Ectodermal cell (in vitro differentiated cells): ENCODE measurements around the gene PSG6.
"Not testable (repeated sequence)": the region's sequence is repeated elsewhere in the genome, so short reads cannot be mapped to it uniquely, and the experiment has no call there.

Source experiments
- H3K27ac ChIP-seq: 2 replicates; pipeline ENCODE4 v1.7.0; 2013; ENCODE audit warnings: mild to moderate bottlenecking, low read depth, low read length; ENCODE audit not compliant: insufficient read depth, poor library complexity, severe bottlenecking
- H3K27me3 ChIP-seq: 2 replicates; pipeline ENCODE4 v1.7.0; 2013; ENCODE audit warnings: mild to moderate bottlenecking, low read length; ENCODE audit not compliant: insufficient read depth, control insufficient read depth, poor library complexity, severe bottlenecking
- H3K36me3 ChIP-seq: one replicate; pipeline ENCODE4 v1.7.0; 2013; ENCODE audit warnings: low read length; ENCODE audit not compliant: control insufficient read depth, insufficient read depth
- H3K4me1 ChIP-seq: one replicate; pipeline ENCODE4 v1.7.0; 2013; ENCODE audit warnings: low read length; ENCODE audit not compliant: control insufficient read depth, insufficient read depth
- H3K4me3 ChIP-seq: 2 replicates; pipeline ENCODE4 v1.7.0; 2013; ENCODE audit warnings: low read depth, low read length, control low read depth; ENCODE audit not compliant: insufficient read depth
- H3K9me3 ChIP-seq: 2 replicates; pipeline ENCODE4 v1.7.0; 2013; ENCODE audit warnings: mild to moderate bottlenecking, low read length, moderate library complexity; ENCODE audit not compliant: control insufficient read depth
- WGBS, 2 experiments: methylation state at CpG; one replicate each; pipeline ENCODE4 v1.1.7; 2013; ENCODE audit warnings: missing lambda C conversion rate in 2 of 2; 5-methylcytosine and 5-hydroxymethylcytosine counted together

PSG6 gene

DNA sequence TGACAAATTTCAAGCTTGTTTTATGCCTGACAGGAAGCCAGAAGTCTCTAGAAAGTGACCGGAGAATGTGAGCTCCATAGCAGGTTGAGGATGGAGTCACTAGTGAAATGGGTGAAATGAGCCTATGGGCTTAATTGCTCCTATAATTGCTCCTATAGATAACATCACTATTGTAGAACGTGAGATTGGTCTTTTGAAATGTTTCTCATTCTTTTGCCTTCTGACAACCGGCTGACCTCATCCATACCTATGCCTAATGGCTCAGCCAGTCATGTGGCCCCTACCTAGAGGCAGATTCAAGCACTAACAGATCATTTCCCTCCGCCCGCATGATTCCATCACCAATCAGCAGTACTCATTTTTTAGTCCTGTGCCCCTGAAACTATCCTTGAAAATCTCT is 4.2 kb downstream of the PSG6 start:
- WGBS, 2 experiments = 90 to 94% methylated on average over 5 of the region's 5 CpGs
- H3K9me3 ChIP-seq, H3K27ac ChIP-seq, H3K4me3 ChIP-seq, H3K27me3 ChIP-seq, H3K36me3 ChIP-seq, H3K4me1 ChIP-seq: not testable (repeated sequence)

DNA sequence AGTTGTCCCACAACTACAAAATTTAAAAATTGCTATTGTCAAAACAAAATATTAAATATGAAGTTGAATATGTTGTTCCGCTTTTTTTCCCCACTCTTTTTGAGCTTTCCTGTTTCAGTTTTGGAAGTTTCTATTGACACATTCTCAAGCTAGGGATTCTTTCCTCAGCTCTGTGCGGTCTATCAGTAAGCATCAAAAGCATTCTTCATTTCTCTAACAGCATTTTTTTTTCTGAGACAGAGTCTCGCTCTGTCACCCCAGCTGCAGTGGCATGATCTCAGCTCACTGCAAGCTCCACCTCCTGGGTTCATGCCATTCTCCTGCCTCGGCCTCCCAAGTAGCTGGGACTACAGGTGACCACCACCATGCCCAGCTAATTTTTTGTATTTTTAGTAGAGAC is 4.8 kb downstream of the PSG6 start:
- H3K9me3 ChIP-seq, H3K27ac ChIP-seq, H3K27me3 ChIP-seq, H3K4me3 ChIP-seq, H3K4me1 ChIP-seq, H3K36me3 ChIP-seq: not testable (repeated sequence)
- WGBS, 2 experiments = 89 to 91% methylated on average over 4 of the region's 4 CpGs

GRCh38 chr19:42911731-42912130 is 6.0 kb downstream of the PSG6 start:
- not testable (repeated sequence) for H3K27me3 ChIP-seq, H3K9me3 ChIP-seq, H3K4me1 ChIP-seq, H3K27ac ChIP-seq, H3K36me3 ChIP-seq, H3K4me3 ChIP-seq
- WGBS, 2 experiments = 92 to 93% methylated on average over 5 of the region's 5 CpGs

- WGBS, 2 experiments = 81 to 84% methylated on average over 5 of the region's 5 CpGs
- H3K9me3 ChIP-seq, H3K36me3 ChIP-seq, H3K27ac ChIP-seq, H3K4me1 ChIP-seq, H3K4me3 ChIP-seq, H3K27me3 ChIP-seq: not testable (repeated sequence)
Measured at GRCh38 chr19:42906162-42906561, 11.5 kb downstream of the PSG6 start.

GRCh38 chr19:42900561-42900960 is 17.1 kb downstream of the PSG6 start:
- not testable (repeated sequence) for H3K4me3 ChIP-seq, H3K36me3 ChIP-seq, H3K4me1 ChIP-seq, H3K27me3 ChIP-seq, H3K9me3 ChIP-seq
- peak overlapping the region; percentile 58 for H3K27ac ChIP-seq
- 67 to 91% methylated on average over 3 to 4 of the region's 4 CpGs for WGBS, 2 experiments

- not testable (repeated sequence) for H3K4me3 ChIP-seq, H3K9me3 ChIP-seq, H3K36me3 ChIP-seq, H3K27me3 ChIP-seq, H3K27ac ChIP-seq, H3K4me1 ChIP-seq
- WGBS, 2 experiments = 91 to 92% methylated on average over 12 of the region's 12 CpGs
Measured at GRCh38 chr19:42899674-42900073, 18.0 kb downstream of the PSG6 start.

DNA sequence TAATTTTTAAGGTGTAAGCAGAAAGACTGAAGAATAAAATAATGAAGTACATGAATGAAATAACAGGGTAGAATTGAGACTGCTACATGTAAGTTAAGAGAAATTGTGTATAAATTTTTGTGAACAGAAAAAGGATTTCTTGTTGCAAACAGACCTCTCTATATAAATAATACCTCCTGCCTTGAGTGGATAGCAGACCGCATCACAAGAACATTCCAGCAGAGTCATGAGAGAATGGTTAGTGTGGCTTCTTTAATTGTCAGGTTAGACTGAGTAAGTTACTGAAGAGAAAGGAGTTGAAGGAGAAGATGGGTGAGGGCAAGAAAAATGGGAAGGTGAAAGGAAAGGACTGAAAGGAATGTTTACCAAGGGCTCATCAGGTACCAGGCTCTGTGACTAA is 18.6 kb downstream of the PSG6 start:
- not testable (repeated sequence) for H3K27me3 ChIP-seq, H3K4me3 ChIP-seq, H3K36me3 ChIP-seq, H3K4me1 ChIP-seq, H3K27ac ChIP-seq, H3K9me3 ChIP-seq
- WGBS, 2 experiments = 92 to 100% methylated on average over 1 of the region's 1 CpG

DNA sequence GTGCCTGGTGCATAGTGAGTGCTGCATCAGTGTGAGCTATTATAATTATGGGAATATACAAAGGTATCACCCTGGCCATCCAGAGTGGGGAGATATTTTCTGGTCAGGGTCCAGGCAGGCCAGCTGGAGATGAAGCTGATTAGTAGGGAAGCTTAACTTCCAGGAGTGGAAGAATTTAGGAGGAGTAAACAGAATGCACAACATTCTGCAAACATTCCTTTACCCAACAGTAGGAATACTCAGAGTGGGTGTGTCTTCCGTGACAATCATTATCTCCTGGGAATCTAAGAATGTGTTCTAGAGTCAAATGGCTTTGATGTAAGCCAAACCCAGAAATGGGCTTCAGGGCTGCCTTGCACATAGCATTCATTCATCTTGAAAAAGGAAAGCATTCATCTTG is 19.0 kb downstream of the PSG6 start:
- H3K27ac ChIP-seq = not testable (repeated sequence)

DNA sequence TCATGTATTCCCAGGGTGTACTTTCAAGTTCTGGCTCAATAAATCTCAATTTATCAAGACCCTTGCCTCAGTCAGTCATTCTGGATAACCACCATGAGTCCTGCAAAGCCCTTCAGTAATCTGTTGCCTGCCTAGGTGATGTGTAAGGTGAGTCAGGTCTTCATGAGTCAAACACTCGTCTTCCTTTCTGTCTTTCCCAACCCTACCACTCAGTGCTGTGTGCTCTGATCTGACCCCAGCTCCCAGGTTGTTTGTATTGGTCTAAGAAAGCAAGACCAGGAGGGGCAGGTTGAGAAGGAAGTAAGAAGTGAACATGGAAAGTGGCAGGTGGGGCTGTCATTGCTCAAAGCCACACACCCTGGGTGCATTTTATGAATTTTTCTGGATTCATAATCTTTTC is 20.0 kb downstream of the PSG6 start:
- H3K9me3 ChIP-seq, H3K27me3 ChIP-seq, H3K27ac ChIP-seq, H3K4me3 ChIP-seq, H3K36me3 ChIP-seq, H3K4me1 ChIP-seq: not testable (repeated sequence)
- WGBS, 2 experiments = 62 to 80% methylated on average over 1 of the region's 1 CpG

More for the DNA sequence above, 19.0 kb downstream of the PSG6 start:
- not testable (repeated sequence) for H3K9me3 ChIP-seq, H3K36me3 ChIP-seq, H3K4me1 ChIP-seq, H3K4me3 ChIP-seq, H3K27me3 ChIP-seq
- 90 to 100% methylated on average over 1 of the region's 1 CpG for WGBS, 2 experiments

GRCh38 chr19:42890446-42890845 is 27.2 kb downstream of the PSG6 start:
- not testable (repeated sequence) for H3K36me3 ChIP-seq, H3K27me3 ChIP-seq, H3K4me3 ChIP-seq, H3K27ac ChIP-seq, H3K4me1 ChIP-seq, H3K9me3 ChIP-seq
- WGBS, 2 experiments = 90% methylated on average over 7 of the region's 7 CpGs

DNA sequence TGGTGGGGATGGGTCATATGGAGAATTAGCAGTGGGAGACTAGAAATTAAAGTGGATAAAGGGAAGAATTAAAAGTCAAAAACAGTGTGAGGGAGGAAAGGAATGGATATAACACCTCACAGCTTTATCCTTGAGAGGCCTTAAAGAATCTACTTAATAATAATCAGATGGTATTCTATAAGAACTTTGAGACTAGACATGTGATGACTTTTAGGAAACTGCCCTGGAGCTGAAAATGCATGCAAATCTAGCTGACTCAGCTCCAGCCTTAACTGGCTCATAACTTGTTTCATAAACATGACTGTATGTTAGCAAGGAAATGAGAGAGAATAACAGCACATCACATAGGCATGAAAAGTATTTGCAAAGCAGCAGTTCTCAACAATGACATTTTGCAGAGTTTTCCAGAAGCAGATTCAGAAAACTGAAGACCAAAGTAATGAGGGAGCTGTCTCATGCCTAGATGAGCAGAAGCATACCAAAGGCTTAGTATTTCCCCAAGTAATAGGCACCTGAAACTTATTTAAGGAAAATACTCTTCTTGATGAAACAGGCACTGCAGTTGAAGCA is 29.7 kb downstream of the PSG6 start:
- not testable (repeated sequence) for H3K27me3 ChIP-seq, H3K9me3 ChIP-seq, H3K27ac ChIP-seq, H3K4me3 ChIP-seq, H3K4me1 ChIP-seq, H3K36me3 ChIP-seq
